ENCODE results near the gene TANC2. TPM values are rescaled to one million over a fixed set of nuclear protein-coding genes. Genes with fewer than 3 reads are reported as not detected.

TANC2 gene
- total RNA-seq, 4 donors from 2014 or later, result 14.3 to 34.3 (median 28.3) TPM

DNA sequence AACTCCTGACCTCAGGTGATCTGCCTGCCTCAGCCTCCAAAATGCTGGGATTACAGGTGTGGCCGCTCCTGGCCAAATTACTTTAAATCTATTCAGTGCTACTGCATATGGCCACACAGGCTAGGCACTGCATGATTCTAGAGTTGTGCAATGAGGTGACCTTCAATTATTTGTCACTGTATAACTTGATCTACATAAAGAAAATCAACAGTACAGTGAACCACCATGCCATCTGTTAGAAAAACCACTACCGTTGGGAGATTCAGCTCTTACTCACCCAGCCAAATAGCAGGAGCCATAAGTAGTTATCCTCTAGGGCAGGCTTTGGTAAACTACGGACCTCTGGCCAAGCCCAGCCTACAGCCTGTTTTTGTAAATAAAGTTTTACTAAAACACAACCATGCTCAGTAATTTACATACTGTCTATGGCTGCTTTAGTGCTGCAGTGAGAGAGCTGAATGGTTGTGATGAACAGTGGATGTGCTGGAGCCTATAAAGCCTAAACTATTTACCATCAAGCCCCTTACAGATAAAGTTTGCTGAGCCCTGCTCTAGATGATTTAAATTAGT lies 40.7 kb upstream of the TANC2 start:
- no peak for ATAC-seq (ENCODE audit: low FRiP score)
- DNase-seq (ENCODE audit: low spot score), result no peak
- TF ChIP-seq, protein P1, sequence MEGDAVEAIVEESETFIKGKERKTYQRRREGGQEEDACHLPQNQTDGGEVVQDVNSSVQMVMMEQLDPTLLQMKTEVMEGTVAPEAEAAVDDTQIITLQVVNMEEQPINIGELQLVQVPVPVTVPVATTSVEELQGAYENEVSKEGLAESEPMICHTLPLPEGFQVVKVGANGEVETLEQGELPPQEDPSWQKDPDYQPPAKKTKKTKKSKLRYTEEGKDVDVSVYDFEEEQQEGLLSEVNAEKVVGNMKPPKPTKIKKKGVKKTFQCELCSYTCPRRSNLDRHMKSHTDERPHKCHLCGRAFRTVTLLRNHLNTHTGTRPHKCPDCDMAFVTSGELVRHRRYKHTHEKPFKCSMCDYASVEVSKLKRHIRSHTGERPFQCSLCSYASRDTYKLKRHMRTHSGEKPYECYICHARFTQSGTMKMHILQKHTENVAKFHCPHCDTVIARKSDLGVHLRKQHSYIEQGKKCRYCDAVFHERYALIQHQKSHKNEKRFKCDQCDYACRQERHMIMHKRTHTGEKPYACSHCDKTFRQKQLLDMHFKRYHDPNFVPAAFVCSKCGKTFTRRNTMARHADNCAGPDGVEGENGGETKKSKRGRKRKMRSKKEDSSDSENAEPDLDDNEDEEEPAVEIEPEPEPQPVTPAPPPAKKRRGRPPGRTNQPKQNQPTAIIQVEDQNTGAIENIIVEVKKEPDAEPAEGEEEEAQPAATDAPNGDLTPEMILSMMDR (IDR thresholded peaks at IDR 0.05), result no peak

DNA sequence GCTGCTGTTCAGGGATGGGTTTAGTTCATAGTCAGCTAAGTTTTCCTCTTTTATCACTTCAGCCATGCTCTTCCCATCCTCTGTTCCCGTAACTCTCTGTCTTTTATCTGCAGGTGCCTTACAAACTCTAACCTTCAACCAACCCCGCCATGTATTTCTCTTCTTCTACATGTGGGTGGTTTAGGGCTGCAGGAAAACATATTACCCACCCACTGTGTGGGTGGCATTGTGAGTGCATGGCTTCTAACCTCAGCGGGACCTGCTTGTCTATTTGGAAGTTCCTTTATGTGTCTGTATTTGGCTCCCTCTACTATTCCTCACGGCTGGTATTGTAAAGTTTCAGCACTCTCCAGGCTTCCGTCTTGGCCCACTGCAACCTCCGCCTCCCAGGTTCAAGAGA lies 39.0 kb upstream of the TANC2 start:
- no peak for DNase-seq (ENCODE audit: low spot score)
- TF ChIP-seq, protein P1 (IDR thresholded peaks at IDR 0.05), result no peak
- no peak for ATAC-seq (ENCODE audit: low FRiP score)

DNA sequence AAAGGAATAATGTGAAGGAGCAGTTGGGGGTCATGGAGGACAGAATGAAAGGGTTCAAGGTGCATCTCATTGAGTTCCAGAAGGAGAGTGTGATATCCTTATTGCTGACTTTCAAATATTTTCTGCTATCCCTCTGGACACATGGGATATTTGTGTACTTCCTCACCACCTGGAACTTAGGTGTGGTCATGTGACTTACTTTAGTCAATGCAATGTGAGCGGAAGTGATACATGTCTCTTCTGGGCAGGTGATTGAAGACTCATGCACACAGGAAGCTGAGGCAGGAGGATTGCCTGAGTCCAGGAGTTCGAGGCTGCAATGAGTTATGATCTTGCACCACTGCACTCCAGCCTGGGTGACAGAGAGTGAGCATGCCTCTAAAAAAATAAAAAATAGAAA lies 36.7 kb upstream of the TANC2 start:
- DNase-seq (ENCODE audit: low spot score) (no peak), ATAC-seq (ENCODE audit: low FRiP score) (no peak)
- TF ChIP-seq, protein P1 (IDR thresholded peaks at IDR 0.05), result no peak

GRCh38 chr17:62931101-62931500 lies 34.9 kb upstream of the TANC2 start:
- DNase-seq (ENCODE audit: low spot score) (no peak), ATAC-seq (ENCODE audit: low FRiP score) (no peak)
- TF ChIP-seq, protein P1 (IDR thresholded peaks at IDR 0.05), result no peak

- no peak for ATAC-seq (ENCODE audit: low FRiP score)
- TF ChIP-seq, protein P1 (IDR thresholded peaks at IDR 0.05), result no peak
- no peak for DNase-seq (ENCODE audit: low spot score)
Measured at GRCh38 chr17:62933501-62934385, 32.3 kb upstream of the TANC2 start.

- no peak for DNase-seq (ENCODE audit: low spot score)
- no peak for ATAC-seq (ENCODE audit: low FRiP score)
- TF ChIP-seq, protein P1 (IDR thresholded peaks at IDR 0.05), result no peak
Measured at GRCh38 chr17:62935098-62935497, 30.9 kb upstream of the TANC2 start.

GRCh38 chr17:62935523-62935922 lies 30.5 kb upstream of the TANC2 start:
- ATAC-seq (ENCODE audit: low FRiP score) (no peak), DNase-seq (ENCODE audit: low spot score) (no peak)
- TF ChIP-seq, protein P1 (IDR thresholded peaks at IDR 0.05), result no peak
